ENCODE measurements around the gene ARL13B.
A peak's percentile ranks its signal among the peaks of the same experiment; 100 is the strongest.
"Not testable (repeated sequence)": the region's sequence is repeated elsewhere in the genome, so short reads cannot be mapped to it uniquely, and the experiment has no call there.

Gene ARL13B

DNA sequence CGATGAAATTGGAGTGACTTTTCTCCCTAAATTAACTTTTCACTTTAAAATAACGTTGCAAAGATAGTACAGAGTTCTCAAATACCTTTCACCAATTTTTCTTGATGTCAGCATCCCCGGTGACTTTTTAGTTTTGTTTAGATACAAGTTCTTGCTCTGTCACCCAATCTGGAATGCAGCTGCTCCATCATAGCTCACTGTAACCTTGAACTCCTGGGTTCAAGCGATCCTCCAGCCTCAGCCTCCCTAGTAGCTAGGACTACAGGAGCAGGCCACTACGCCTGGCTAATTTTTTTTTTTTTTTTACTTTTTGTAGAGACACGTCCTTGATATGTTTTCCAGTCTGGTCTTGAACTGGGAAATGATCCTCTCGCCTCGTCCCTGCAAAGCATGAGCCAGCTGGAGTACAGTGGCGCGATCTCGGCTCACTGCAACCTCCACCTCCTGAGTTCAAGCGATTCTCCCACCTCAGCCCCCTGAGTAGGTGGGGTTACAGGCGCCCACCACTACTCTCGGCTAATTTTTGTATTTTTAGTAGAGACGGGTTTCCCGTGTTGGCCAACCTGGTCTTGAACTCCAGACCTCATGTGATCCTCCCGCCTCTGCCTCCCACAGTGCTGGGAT is 83.7 kb downstream of the ARL13B start:
- no peak for DNase-seq (ENCODE audit: low spot score)

DNA sequence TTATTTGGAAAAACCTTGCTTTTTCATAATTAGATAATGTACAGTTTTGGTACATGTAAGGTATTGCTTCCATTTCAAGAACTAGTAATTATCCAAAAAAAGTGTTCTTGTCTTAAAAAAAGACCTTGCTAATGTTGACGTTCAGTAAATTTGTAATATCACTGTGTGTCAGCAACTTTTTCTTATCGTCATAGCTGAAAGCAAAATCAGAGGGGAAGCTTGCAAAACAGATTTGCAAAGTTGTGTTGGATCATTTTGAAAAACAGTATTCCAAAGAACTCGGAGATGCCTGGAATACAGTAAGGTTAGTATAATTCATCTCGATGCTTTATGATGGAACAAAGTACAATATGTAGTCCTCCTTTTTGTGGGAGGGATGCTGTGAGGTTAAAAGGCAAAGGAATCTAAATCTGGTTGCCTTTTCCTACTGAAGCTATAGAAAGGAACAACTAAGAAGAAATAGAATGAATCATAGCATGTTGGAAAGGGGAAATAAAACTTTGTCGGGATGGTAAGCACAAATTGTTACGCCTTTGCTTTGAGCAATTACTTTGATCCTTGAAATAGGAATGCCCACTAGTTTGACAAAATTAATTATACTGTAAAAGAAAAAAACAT is 84.4 kb downstream of the ARL13B start:
- no peak for DNase-seq (ENCODE audit: low spot score)

GRCh38 chr3:94065122-94065521 is 85.2 kb downstream of the ARL13B start:
- DNase-seq (ENCODE audit: low spot score), result no peak

- DNase-seq (ENCODE audit: low spot score), result no peak
Measured at GRCh38 chr3:94065819-94066480, 86.0 kb downstream of the ARL13B start.

- no peak for DNase-seq (ENCODE audit: low spot score)
Measured at GRCh38 chr3:94066506-94067500, 86.8 kb downstream of the ARL13B start.

DNA sequence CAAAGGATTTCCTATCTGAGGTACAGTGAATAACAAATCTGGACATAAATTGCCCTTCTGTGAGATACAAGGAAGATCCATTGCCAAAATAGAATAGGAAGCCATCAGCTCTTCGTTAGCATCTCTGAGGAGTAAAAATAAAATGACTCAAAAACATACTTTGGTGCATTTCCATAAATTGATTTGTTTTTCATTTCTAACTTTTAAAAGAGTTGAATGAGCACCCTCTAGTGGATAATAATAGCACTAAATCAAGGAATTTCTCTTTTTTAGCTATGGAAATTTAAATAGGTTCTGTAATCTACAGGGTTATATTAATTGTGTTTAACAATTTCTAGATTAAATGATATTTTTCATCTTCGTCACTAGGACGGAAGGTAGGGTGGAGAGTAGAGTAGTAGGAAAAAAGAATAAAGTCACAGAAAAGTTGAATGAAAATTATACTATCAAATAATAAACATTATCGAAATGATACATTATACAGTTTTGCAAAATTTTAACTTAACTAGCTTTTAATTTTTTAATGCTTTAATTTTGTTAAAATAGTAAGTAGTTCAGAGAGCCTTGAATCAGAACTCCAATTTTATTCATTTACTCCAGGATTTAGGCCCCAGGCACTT is 89.3 kb downstream of the ARL13B start:
- DNase-seq (ENCODE audit: low spot score), result peak; percentile 41

GRCh38 chr3:94070341-94070911 is 90.5 kb downstream of the ARL13B start:
- no peak for DNase-seq (ENCODE audit: low spot score)

DNA sequence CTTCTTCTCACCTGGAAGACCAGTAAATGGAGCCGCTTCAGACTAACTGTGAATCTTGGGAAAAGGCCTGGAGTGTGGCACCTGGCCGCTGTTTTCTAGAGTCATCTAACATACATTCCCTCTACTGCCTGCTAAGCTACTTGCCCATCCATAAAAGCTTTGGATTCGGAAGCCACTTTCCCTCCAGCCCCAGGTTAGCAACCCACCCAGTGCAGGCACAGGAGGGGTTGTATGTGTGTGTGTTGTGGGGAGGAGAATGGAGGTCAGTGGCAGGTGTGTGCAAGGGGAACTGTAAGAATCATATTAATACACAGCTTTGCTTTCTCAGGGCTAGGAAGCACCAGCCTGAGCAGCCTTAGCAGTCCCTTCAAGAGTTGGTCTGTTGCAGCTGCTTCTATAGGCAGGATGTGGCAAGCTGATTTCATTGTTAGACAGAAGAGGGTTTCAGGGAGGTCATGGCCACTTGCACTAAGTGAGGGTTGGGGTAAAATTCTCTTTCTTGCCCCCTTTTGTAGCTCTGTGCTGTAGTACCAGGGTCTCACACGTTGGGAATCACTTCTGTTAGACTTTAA is 91.8 kb downstream of the ARL13B start:
- no peak for DNase-seq (ENCODE audit: low spot score)

- DNase-seq (ENCODE audit: low spot score), result no peak
Measured at GRCh38 chr3:94076055-94076454, 96.1 kb downstream of the ARL13B start.

- DNase-seq (ENCODE audit: low spot score), result not testable (repeated sequence)
Measured at GRCh38 chr3:94080552-94080951, 100.6 kb downstream of the ARL13B start.

DNA sequence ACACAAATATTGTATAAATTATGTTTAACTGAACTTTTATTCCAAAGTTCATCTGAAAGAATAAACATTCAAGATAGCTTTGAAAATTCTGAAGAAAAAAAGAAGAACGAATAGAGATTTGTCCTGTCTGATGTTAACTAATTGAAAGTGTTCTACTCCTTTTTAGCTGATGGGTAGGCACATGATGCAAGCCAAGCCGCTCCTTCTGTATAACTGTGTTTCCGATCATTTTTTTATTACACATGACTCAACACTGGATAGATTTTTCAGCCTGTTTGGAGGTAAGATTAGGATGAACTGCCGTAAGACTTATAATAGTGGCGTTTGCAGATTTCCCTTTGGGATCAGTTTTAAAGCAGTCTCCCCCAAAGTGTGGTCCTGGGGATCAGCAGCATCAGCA is 101.9 kb downstream of the ARL13B start:
- DNase-seq (ENCODE audit: low spot score), result no peak

DNA sequence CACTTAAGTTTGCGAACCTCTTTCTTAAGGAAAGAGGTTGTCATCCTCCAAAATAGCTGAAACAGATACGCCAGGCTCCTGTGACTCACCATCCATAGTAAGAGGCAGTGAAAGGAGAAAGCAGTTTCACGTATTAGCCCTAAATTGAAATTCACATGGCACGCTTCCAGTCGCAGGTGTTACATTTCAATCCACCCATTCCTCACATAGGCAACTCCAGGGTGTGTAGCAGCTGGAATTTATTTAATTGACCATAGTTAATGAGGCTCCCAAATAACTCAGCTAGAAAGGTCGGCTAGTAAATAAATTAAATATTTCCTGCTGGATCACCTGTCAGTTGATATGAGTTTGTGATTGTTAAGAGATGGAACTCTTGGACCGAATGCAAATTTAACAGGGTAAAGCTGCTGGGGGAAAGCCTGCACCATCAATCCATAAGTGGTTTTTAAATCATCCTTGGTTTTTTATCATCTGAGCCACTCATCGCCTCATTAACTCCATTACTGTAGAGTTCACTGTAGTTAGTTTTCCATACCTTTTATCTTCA is 102.5 kb downstream of the ARL13B start:
- no peak for DNase-seq (ENCODE audit: low spot score)

- DNase-seq (ENCODE audit: low spot score), result no peak
Measured at GRCh38 chr3:94083261-94083660, 103.3 kb downstream of the ARL13B start.

- no peak for DNase-seq (ENCODE audit: low spot score)
Measured at GRCh38 chr3:94089126-94089525, 109.2 kb downstream of the ARL13B start.

GRCh38 chr3:94092086-94092485 is 112.1 kb downstream of the ARL13B start:
- DNase-seq (ENCODE audit: low spot score), result no peak

DNA sequence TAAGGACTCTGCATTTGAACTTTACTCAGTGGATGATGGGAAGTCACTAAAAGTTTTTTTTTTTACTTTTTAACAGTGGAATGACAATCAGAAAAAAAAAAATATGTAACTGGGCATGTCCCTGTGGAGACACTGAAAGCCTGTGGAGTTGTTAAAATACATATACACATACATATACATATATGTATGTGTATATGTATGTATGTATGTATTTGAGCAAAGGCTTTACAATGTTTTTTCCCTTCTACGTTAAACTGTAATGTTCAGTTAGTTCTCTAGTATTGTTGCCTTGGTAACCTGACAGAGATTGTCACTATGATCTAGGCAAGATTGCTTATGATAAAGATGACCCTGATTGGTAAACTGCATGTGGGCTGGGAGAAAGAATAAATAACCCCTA is 113.2 kb downstream of the ARL13B start:
- no peak for DNase-seq (ENCODE audit: low spot score)

GRCh38 chr3:94095111-94095510 is 115.2 kb downstream of the ARL13B start:
- no peak for DNase-seq (ENCODE audit: low spot score)

- peak; percentile 13 for DNase-seq (ENCODE audit: low spot score)
Measured at GRCh38 chr3:94098452-94098851, 118.5 kb downstream of the ARL13B start.

DNA sequence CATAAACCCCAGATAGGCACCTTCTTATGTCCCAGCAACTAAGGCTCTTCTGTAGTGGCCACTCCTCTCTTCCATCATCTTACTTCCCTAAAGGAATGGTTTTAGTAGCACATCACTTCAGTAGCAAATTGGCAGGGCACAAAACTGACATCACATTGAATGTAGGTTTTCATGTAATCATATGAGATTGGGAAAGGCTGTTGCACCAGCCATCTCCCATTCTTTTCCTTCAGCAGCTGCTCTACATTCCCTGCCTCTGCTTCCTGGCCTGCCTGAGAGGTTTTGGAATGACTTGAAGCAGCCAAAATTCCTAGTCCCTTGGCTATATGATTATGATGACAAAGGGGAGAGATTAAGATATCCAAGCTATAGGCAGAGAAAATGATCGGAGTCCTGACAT is 119.4 kb downstream of the ARL13B start:
- DNase-seq (ENCODE audit: low spot score), result no peak

DNA sequence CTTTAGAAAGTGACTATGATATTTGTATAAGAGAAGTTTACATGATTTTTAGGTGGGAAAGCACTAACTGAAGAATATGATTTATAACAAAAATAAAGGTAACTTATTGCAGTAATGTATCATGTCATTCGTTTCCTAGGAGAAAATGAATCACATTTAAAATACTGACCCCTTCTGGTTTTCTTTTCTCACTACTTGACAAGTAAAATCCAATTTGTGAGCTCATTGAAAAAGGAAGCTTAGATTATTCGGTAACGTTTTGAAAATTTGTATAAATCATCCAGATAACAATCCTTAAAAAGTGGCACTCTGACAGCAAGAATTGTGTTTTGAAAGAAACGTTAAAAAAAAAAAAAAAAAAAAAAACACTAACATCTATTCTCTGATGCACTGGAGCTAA is 121.9 kb downstream of the ARL13B start:
- DNase-seq (ENCODE audit: low spot score), result peak; percentile 11
